ENCODE data around the gene BCORL1.

Gene BCORL1

DNA sequence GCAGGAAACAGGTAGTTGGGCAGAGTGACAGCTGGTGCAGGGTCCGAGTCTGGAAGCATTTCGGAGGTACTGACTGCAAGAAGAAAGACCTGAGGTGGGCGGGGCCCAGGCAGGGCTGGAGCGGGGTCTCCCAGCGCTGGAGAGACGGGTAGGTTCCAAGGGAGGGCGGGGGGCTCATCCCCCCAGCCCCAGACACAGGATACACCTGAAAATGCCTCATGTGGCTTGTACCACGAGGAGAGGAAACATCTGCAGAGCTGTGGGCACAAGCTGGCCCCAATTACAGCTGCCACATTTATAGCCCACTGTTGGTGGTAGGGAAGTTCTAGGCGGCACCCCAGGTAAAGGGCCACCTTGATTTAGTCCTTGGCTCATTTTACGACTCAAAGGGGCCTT, 89.9 kb downstream of the BCORL1 start:
- TF ChIP-seq, protein P1, sequence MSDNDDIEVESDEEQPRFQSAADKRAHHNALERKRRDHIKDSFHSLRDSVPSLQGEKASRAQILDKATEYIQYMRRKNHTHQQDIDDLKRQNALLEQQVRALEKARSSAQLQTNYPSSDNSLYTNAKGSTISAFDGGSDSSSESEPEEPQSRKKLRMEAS (IDR thresholded peaks at IDR 0.05; ENCODE audit: low read depth, low read length) = no peak
- TF ChIP-seq POLR2A (IDR thresholded peaks at IDR 0.05; ENCODE audit: extremely low read depth, insufficient read length) (no peak), MYC (IDR thresholded peaks at IDR 0.05; ENCODE audit: low read depth, low read length) (no peak)
- TF ChIP-seq, protein P2, sequence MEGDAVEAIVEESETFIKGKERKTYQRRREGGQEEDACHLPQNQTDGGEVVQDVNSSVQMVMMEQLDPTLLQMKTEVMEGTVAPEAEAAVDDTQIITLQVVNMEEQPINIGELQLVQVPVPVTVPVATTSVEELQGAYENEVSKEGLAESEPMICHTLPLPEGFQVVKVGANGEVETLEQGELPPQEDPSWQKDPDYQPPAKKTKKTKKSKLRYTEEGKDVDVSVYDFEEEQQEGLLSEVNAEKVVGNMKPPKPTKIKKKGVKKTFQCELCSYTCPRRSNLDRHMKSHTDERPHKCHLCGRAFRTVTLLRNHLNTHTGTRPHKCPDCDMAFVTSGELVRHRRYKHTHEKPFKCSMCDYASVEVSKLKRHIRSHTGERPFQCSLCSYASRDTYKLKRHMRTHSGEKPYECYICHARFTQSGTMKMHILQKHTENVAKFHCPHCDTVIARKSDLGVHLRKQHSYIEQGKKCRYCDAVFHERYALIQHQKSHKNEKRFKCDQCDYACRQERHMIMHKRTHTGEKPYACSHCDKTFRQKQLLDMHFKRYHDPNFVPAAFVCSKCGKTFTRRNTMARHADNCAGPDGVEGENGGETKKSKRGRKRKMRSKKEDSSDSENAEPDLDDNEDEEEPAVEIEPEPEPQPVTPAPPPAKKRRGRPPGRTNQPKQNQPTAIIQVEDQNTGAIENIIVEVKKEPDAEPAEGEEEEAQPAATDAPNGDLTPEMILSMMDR (IDR thresholded peaks at IDR 0.05; ENCODE audit: low read depth, low read length) = no peak
- H3K4me3 ChIP-seq (ENCODE audit: low read depth, low read length) = no peak overlapping the region
- no peak for DNase-seq (ENCODE audit: low read depth)

GRCh38 chrX:130075777-130076176, 93.3 kb downstream of the BCORL1 start:
- TF ChIP-seq MYC (IDR thresholded peaks at IDR 0.05; ENCODE audit: low read depth, low read length) = no peak
- TF ChIP-seq, protein P1 (IDR thresholded peaks at IDR 0.05; ENCODE audit: low read depth, low read length) = no peak
- TF ChIP-seq POLR2A (IDR thresholded peaks at IDR 0.05; ENCODE audit: extremely low read depth, insufficient read length) = no peak
- TF ChIP-seq, protein P2 (IDR thresholded peaks at IDR 0.05; ENCODE audit: low read depth, low read length) = no peak
- H3K4me3 ChIP-seq (ENCODE audit: low read depth, low read length) = no peak overlapping the region
- DNase-seq (ENCODE audit: low read depth) = no peak

GRCh38 chrX:130079824-130080406, 97.5 kb downstream of the BCORL1 start:
- H3K4me3 ChIP-seq (ENCODE audit: low read depth, low read length) = no peak overlapping the region
- peak; percentile 72 for DNase-seq (ENCODE audit: low read depth)
- TF ChIP-seq, protein P1 (IDR thresholded peaks at IDR 0.05; ENCODE audit: low read depth, low read length) = 0 out of 2 replicates have a peak, but pooled peaks have one; percentile 4
- TF ChIP-seq POLR2A (IDR thresholded peaks at IDR 0.05; ENCODE audit: extremely low read depth, insufficient read length) = no peak
- TF ChIP-seq, protein P2 (IDR thresholded peaks at IDR 0.05; ENCODE audit: low read depth, low read length) = peak; percentile 65

- DNase-seq (ENCODE audit: low read depth) = no peak
- H3K4me3 ChIP-seq (ENCODE audit: low read depth, low read length) = no peak overlapping the region
- TF ChIP-seq, protein P1 (IDR thresholded peaks at IDR 0.05; ENCODE audit: low read depth, low read length) = no peak
- TF ChIP-seq MYC (IDR thresholded peaks at IDR 0.05; ENCODE audit: low read depth, low read length) (no peak), POLR2A (IDR thresholded peaks at IDR 0.05; ENCODE audit: extremely low read depth, insufficient read length) (no peak)
- TF ChIP-seq, protein P2 (IDR thresholded peaks at IDR 0.05; ENCODE audit: low read depth, low read length) = no peak
Observed at GRCh38 chrX:130080791-130081367, 98.4 kb downstream of the BCORL1 start.

DNA sequence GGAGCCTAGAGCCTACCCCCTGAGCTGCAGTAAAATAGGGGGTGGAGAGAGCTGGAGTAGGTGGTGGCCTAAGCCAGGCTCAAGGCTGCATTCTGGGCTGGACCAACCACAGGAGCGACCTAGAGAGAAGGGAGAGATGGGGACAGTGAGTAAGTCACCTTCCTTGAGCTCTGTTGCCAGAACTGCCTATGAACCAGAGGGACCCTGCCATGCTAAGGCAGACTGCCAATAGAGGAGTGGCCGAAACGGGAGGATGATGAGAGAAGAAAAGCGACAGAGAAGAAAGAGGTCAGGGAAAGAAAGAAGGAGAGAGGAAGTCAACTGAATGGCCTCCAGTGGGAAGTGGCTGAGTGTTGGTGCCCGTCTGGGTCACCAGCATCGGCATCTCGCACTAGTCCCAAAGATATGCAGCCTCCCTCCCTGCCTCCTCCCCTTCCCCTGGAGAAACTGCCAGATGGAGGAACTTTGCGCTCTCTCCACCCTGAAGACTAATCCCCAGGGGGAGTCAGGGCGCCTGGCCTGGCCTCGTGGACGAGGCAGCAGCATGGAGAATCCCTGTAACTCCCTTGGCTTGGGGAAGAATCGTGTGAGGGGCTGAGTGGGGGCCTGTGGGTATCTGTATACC, 99.1 kb downstream of the BCORL1 start:
- TF ChIP-seq MYC (IDR thresholded peaks at IDR 0.05; ENCODE audit: low read depth, low read length) = no peak
- no peak for TF ChIP-seq POLR2A (IDR thresholded peaks at IDR 0.05; ENCODE audit: extremely low read depth, insufficient read length)
- TF ChIP-seq, protein P2 (IDR thresholded peaks at IDR 0.05; ENCODE audit: low read depth, low read length) = no peak
- TF ChIP-seq, protein P1 (IDR thresholded peaks at IDR 0.05; ENCODE audit: low read depth, low read length) = no peak
- H3K4me3 ChIP-seq (ENCODE audit: low read depth, low read length) = no peak overlapping the region
- DNase-seq (ENCODE audit: low read depth) = no peak

All from NB4 (cell line).